ENCODE measurements around the gene CACNA2D1. TPM values are rescaled to one million over a fixed set of nuclear protein-coding genes. Genes with fewer than 3 reads are reported as not detected.

Gene CACNA2D1
- total RNA-seq, 4 donors from 2014 or later: 3.0 to 15.7 (median 8.6) TPM

DNA sequence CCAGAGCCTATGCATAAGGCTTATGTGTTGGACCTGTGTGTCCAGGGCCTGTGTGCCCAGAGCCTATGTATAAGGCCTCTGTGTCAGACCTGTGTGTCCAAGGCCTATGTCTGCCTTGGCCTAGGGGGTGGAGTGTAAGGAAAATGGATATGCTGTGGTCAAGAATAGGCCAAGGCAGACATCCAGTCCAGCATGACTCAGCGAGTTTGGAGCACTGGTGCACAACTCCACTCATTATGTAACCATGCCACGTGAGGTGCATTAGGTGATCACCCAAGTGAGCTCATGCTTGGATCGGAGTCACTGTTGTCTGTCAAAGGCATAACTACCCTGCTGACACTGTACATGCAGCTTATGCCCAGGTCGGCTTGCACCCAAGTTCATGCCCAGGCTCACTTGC is 238.9 kb downstream of the CACNA2D1 start:
- peak in 1 of 2 donors; percentile 43 for DNase-seq (ENCODE audit: low spot score in 2 of 2)
- H3K4me3 ChIP-seq (ENCODE audit: low read depth, poor library complexity, severe bottlenecking): no peak overlapping the region
- WGBS, 2 donors: 58 to 74% methylated on average over 4 of the region's 4 CpGs
- TF ChIP-seq POLR2A (IDR thresholded peaks at IDR 0.05): no peak
- TF ChIP-seq, protein P1, sequence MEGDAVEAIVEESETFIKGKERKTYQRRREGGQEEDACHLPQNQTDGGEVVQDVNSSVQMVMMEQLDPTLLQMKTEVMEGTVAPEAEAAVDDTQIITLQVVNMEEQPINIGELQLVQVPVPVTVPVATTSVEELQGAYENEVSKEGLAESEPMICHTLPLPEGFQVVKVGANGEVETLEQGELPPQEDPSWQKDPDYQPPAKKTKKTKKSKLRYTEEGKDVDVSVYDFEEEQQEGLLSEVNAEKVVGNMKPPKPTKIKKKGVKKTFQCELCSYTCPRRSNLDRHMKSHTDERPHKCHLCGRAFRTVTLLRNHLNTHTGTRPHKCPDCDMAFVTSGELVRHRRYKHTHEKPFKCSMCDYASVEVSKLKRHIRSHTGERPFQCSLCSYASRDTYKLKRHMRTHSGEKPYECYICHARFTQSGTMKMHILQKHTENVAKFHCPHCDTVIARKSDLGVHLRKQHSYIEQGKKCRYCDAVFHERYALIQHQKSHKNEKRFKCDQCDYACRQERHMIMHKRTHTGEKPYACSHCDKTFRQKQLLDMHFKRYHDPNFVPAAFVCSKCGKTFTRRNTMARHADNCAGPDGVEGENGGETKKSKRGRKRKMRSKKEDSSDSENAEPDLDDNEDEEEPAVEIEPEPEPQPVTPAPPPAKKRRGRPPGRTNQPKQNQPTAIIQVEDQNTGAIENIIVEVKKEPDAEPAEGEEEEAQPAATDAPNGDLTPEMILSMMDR (IDR thresholded peaks at IDR 0.05): no peak
- intact Hi-C loops (cut with DNase I; ENCODE audit: low total_unique reads): no loop called here

DNA sequence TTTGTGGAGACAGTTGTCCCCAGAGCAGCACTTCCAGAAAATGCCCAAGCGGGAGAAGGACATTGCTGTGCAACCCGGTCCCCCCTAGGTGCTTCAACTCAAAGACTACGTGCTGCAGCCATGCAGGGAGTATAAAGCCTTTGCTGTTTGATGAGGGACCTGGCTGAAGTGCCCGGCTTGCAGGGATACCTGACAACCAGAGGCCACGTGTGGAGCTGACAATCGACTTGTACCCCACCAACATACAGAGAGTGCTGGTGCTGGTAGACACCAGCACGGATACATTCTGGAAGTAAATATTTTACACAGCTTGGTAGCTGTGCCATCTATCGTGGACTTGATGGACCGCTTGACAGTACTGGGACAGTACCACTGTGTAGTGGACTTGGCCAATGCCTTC is 240.6 kb downstream of the CACNA2D1 start:
- TF ChIP-seq, protein P1 (IDR thresholded peaks at IDR 0.05): no peak
- no peak for TF ChIP-seq POLR2A (IDR thresholded peaks at IDR 0.05)
- WGBS, 2 donors: 95 to 99% methylated on average over 9 of the region's 9 CpGs
- no peak overlapping the region for H3K4me3 ChIP-seq (ENCODE audit: low read depth, poor library complexity, severe bottlenecking)
- intact Hi-C loops (cut with DNase I; ENCODE audit: low total_unique reads): no loop called here
- no peak for DNase-seq (ENCODE audit: low spot score in 2 of 2)

GRCh38 chr7:82202107-82202506 is 241.5 kb downstream of the CACNA2D1 start:
- H3K4me3 ChIP-seq (ENCODE audit: low read depth, poor library complexity, severe bottlenecking): no peak overlapping the region
- no peak for DNase-seq (ENCODE audit: low spot score in 2 of 2)
- 97% methylated on average over 13 of the region's 13 CpGs for WGBS, 2 donors
- intact Hi-C loops (cut with DNase I; ENCODE audit: low total_unique reads): no loop called here
- TF ChIP-seq POLR2A (IDR thresholded peaks at IDR 0.05): no peak
- TF ChIP-seq, protein P1 (IDR thresholded peaks at IDR 0.05): no peak

DNA sequence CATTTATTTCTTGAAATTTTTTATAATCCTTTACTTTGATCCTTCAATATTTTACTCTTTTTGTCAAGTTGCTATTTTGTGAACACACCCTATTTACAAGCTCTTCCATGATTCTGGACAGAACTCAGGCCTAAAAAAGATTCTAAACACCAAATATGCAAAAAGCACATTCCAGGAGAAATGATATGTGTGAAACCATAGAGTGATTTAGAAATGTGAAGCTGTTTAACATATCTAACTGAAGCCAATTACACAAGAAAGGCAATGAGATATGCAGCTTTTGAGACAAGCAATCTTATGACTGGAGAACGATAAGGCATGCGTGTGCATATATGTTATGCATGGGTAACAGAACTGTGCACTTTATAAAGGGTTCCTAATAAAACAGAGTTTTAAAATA is 243.0 kb downstream of the CACNA2D1 start:
- no peak for DNase-seq (ENCODE audit: low spot score in 2 of 2)
- no peak overlapping the region for H3K4me3 ChIP-seq (ENCODE audit: low read depth, poor library complexity, severe bottlenecking)
- intact Hi-C loops (cut with DNase I; ENCODE audit: low total_unique reads): no loop called here
- TF ChIP-seq, protein P1 (IDR thresholded peaks at IDR 0.05): no peak
- 89 to 93% methylated on average over 2 of the region's 2 CpGs for WGBS, 2 donors

DNA sequence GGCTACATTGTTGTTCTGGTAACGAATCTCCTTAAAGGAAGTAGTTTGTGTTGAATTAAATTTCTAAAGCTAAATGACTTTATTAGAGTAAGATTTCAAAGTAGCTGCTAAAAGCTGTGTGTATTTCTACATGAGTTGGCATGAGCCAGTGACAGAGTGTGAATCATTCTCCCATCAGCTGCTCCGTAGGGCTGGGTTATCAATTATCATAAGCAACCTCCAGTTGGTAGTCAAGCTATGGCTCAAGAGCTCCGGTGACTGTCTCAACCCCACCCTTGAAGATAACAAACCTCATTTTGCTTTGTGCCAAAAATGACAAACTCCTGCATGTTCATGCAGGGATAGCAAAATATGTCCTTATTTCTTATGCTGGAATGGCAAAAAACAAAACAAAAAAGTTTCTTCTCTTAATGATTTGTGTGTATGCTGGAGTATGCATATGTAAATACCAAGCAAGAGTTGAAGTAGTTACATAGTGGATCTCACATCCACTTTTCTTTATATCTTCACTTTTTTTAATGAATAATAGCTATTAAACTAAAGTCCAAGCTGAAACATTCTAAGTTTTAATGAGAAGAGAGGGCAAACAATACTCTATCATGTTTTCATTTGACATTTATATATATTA is 249.4 kb downstream of the CACNA2D1 start:
- TF ChIP-seq POLR2A (IDR thresholded peaks at IDR 0.05): no peak
- TF ChIP-seq, protein P1 (IDR thresholded peaks at IDR 0.05): no peak
- peak in 1 of 2 donors; percentile 56 for DNase-seq (ENCODE audit: low spot score in 2 of 2)
- H3K4me3 ChIP-seq (ENCODE audit: low read depth, poor library complexity, severe bottlenecking): no peak overlapping the region
- WGBS, 2 donors: 20 to 23% methylated on average over 3 of the region's 3 CpGs
- intact Hi-C loops (cut with DNase I; ENCODE audit: low total_unique reads): no loop called here

- intact Hi-C loops (cut with DNase I; ENCODE audit: low total_unique reads): no loop called here
- WGBS, 2 donors: 93 to 95% methylated on average over 2 of the region's 2 CpGs
- TF ChIP-seq POLR2A (IDR thresholded peaks at IDR 0.05): no peak
- TF ChIP-seq, protein P1 (IDR thresholded peaks at IDR 0.05): no peak
- H3K4me3 ChIP-seq (ENCODE audit: low read depth, poor library complexity, severe bottlenecking): no peak overlapping the region
- no peak for DNase-seq (ENCODE audit: low spot score in 2 of 2)
Measured at GRCh38 chr7:82188636-82189035, 254.9 kb downstream of the CACNA2D1 start.
